ENCODE results near the gene GPALPP1.

GRCh38 chr13:44969551-44970484 lies 19.5 kb upstream of the GPALPP1 start:
- TF ChIP-seq, protein P1, sequence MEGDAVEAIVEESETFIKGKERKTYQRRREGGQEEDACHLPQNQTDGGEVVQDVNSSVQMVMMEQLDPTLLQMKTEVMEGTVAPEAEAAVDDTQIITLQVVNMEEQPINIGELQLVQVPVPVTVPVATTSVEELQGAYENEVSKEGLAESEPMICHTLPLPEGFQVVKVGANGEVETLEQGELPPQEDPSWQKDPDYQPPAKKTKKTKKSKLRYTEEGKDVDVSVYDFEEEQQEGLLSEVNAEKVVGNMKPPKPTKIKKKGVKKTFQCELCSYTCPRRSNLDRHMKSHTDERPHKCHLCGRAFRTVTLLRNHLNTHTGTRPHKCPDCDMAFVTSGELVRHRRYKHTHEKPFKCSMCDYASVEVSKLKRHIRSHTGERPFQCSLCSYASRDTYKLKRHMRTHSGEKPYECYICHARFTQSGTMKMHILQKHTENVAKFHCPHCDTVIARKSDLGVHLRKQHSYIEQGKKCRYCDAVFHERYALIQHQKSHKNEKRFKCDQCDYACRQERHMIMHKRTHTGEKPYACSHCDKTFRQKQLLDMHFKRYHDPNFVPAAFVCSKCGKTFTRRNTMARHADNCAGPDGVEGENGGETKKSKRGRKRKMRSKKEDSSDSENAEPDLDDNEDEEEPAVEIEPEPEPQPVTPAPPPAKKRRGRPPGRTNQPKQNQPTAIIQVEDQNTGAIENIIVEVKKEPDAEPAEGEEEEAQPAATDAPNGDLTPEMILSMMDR (IDR thresholded peaks at IDR 0.05; ENCODE audit: low read depth, low read length) = peak; percentile 59
- TF ChIP-seq, protein P2, sequence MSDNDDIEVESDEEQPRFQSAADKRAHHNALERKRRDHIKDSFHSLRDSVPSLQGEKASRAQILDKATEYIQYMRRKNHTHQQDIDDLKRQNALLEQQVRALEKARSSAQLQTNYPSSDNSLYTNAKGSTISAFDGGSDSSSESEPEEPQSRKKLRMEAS (IDR thresholded peaks at IDR 0.05; ENCODE audit: low read depth, low read length) = no peak
- no peak for TF ChIP-seq POLR2A (IDR thresholded peaks at IDR 0.05; ENCODE audit: extremely low read depth, insufficient read length)

Data from NB4 (cell line).